Measurements from ENCODE around the gene STX7.
"Not testable (repeated sequence)": the region's sequence is repeated elsewhere in the genome, so short reads cannot be mapped to it uniquely, and the experiment has no call there.

STX7 gene

DNA sequence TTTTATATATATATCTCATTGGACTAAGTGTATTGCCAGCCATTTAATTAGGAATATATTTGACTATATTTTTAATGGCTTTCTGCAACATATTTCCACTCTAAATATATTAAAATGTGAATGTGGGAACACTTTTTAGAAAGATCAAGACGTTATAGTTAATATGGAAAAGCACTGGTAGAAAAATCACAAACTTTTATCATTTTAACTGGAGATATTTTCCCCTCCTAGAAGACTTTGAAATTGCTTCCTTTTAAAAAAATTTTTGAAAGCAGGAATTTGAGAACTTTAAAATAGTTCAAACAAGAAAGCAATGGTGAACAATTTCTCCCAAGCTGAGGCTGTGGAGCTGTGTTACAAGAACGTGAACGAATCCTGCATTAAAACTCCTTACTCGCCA is 25.1 kb upstream of the STX7 start, which contains the start of gene TAAR9:
Gene TAAR9, plus strand, starts transcription at position 301 of the 400 bp plus-strand sequence. Its CDS starts 13 bp downstream, at position 314.
- DNase-seq: no peak
- Histone ChIP-seq H3K4me3 (ENCODE audit: control insufficient read depth in 1 of 7, extremely low read depth in 1 of 7, insufficient read depth in 4 of 7, low read depth in 2 of 7, low read length in 6 of 7) (no peak within 1 kb of the TSS), H3K27me3 (replicated peaks in 2 of 5; ENCODE audit: control insufficient read depth in 4 of 5, insufficient read depth in 5 of 5, low read length in 4 of 5) (peaks cover 0 to 2% (median 2%) of the 10 kb centered on the region in 5 experiments), H3K9me3 (ENCODE audit: control extremely low read depth in 1 of 5, control insufficient read depth in 4 of 5, insufficient read depth in 2 of 5, low read depth in 1 of 5, low read length in 4 of 5) (peaks cover 0 to 4% (median 0%) of the 10 kb centered on the region in 5 experiments), H3K4me1 (ENCODE audit: control extremely low read depth in 1 of 4, control insufficient read depth in 4 of 4, insufficient read depth in 4 of 4, low read length in 3 of 4) (no peaks in the 10 kb centered on the region), H3K27ac (ENCODE audit: insufficient read depth in 1 of 2, low read depth in 1 of 2, low read length in 2 of 2, poor library complexity in 1 of 2, severe bottlenecking in 2 of 2) (no peak within 1 kb of the TSS), H3K36me3 (ENCODE audit: control insufficient read depth in 4 of 4, insufficient read depth in 4 of 4, low read length in 3 of 4) (no peaks in the 10 kb centered on the region)
- POLR2A ChIA-PET: no interaction called here
- CTCF ChIA-PET: interaction anchor here (0.7 kb wide), 1 partner anchor 230 kb away, joined by 3 read pairs; no protein-coding TSS in a partner anchor
- WGBS (ENCODE audit: insufficient coverage): 97% methylated on average over 3 of the region's 4 CpGs

DNA sequence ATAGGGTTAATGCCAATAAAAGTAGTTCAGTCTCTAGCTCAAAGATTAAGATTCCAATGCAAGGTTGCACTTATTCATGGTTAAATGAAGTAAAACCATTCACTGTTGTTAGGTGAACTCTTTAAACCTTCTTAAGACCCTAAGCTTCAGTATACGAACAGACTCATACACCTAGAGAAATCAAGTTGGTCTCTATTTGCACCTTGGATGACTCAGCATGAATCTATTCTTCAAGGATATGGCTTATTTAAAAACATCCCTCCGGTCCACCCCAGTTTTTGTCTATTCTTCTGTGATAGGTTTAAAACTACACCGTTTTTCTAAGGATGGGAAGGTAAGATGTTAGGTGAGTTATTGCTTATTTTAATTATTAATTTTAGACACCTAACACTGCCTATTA is 24.2 kb upstream of the STX7 start:
- Histone ChIP-seq H3K36me3 (ENCODE audit: control insufficient read depth in 4 of 4, insufficient read depth in 4 of 4, low read length in 3 of 4) (no peaks in the 10 kb centered on the region), H3K27me3 (replicated peaks in 2 of 5; ENCODE audit: control insufficient read depth in 4 of 5, insufficient read depth in 5 of 5, low read length in 4 of 5) (peaks cover 0 to 2% (median 2%) of the 10 kb centered on the region in 5 experiments), H3K4me1 (ENCODE audit: control extremely low read depth in 1 of 4, control insufficient read depth in 4 of 4, insufficient read depth in 4 of 4, low read length in 3 of 4) (no peaks in the 10 kb centered on the region), H3K4me3 (ENCODE audit: control insufficient read depth in 1 of 7, extremely low read depth in 1 of 7, insufficient read depth in 4 of 7, low read depth in 2 of 7, low read length in 6 of 7) (no peak overlapping the region), H3K9me3 (ENCODE audit: control extremely low read depth in 1 of 5, control insufficient read depth in 4 of 5, insufficient read depth in 2 of 5, low read depth in 1 of 5, low read length in 4 of 5) (peaks cover 0 to 4% (median 0%) of the 10 kb centered on the region in 5 experiments), H3K27ac (ENCODE audit: insufficient read depth in 1 of 2, low read depth in 1 of 2, low read length in 2 of 2, poor library complexity in 1 of 2, severe bottlenecking in 2 of 2) (no peak overlapping the region)
- ChIA-PET POLR2A (no interaction called here), CTCF (no interaction called here)
- WGBS (ENCODE audit: insufficient coverage): 100% methylated on average over 1 of the region's 3 CpGs
- DNase-seq: no peak

GRCh38 chr6:132534546-132534945 is 21.6 kb upstream of the STX7 start:
- H3K27me3 ChIP-seq (replicated peaks in 2 of 5; ENCODE audit: control insufficient read depth in 4 of 5, insufficient read depth in 5 of 5, low read length in 4 of 5); H3K27ac ChIP-seq (ENCODE audit: insufficient read depth in 1 of 2, low read depth in 1 of 2, low read length in 2 of 2, poor library complexity in 1 of 2, severe bottlenecking in 2 of 2); DNase-seq; CTCF ChIA-PET; H3K36me3 ChIP-seq (ENCODE audit: control insufficient read depth in 4 of 4, insufficient read depth in 4 of 4, low read length in 3 of 4); H3K4me1 ChIP-seq (ENCODE audit: control extremely low read depth in 1 of 4, control insufficient read depth in 4 of 4, insufficient read depth in 4 of 4, low read length in 3 of 4); H3K4me3 ChIP-seq (ENCODE audit: control insufficient read depth in 1 of 7, extremely low read depth in 1 of 7, insufficient read depth in 4 of 7, low read depth in 2 of 7, low read length in 6 of 7); H3K9me3 ChIP-seq (ENCODE audit: control extremely low read depth in 1 of 5, control insufficient read depth in 4 of 5, insufficient read depth in 2 of 5, low read depth in 1 of 5, low read length in 4 of 5); POLR2A ChIA-PET: not testable (repeated sequence)
- WGBS (ENCODE audit: insufficient coverage): 73% methylated on average over 1 of the region's 2 CpGs

- peak; percentile 73 to 84 (median 79) for DNase-seq
- peaks cover 0 to 4% (median 0%) of the 10 kb centered on the region in 5 experiments for H3K9me3 ChIP-seq (ENCODE audit: control extremely low read depth in 1 of 5, control insufficient read depth in 4 of 5, insufficient read depth in 2 of 5, low read depth in 1 of 5, low read length in 4 of 5)
- peaks cover 0 to 2% (median 0%) of the 10 kb centered on the region in 4 experiments for H3K4me1 ChIP-seq (ENCODE audit: control extremely low read depth in 1 of 4, control insufficient read depth in 4 of 4, insufficient read depth in 4 of 4, low read length in 3 of 4)
- ChIA-PET CTCF (interaction anchor here (0.7 to 2.5 kb wide), 16 partner anchors 10 to 286 kb away, joined by 3 to 7 read pairs (median 3); partner anchors contain the start of gene STX7), POLR2A (no interaction called here)
- no peaks in the 10 kb centered on the region for H3K36me3 ChIP-seq (ENCODE audit: control insufficient read depth in 4 of 4, insufficient read depth in 4 of 4, low read length in 3 of 4)
- WGBS (ENCODE audit: insufficient coverage): 0% methylated on average over 1 of the region's 9 CpGs
- H3K27me3 ChIP-seq (replicated peaks in 2 of 5; ENCODE audit: control insufficient read depth in 4 of 5, insufficient read depth in 5 of 5, low read length in 4 of 5): peaks cover 0 to 2% (median 0%) of the 10 kb centered on the region in 5 experiments
- H3K4me3 ChIP-seq (ENCODE audit: control insufficient read depth in 1 of 7, extremely low read depth in 1 of 7, insufficient read depth in 4 of 7, low read depth in 2 of 7, low read length in 6 of 7): peak overlapping the region in 3 of 7 experiments; percentile 26 to 54 (median 32)
- no peak overlapping the region for H3K27ac ChIP-seq (ENCODE audit: insufficient read depth in 1 of 2, low read depth in 1 of 2, low read length in 2 of 2, poor library complexity in 1 of 2, severe bottlenecking in 2 of 2)
These were observed 17.5 kb upstream of the STX7 start for GRCh38 chr6:132530293-132530974.

- ChIA-PET CTCF (interaction anchor here (0.8 to 3.7 kb wide), 7 partner anchors 11 to 237 kb away, joined by 3 to 18 read pairs (median 3); no protein-coding TSS in a partner anchor), POLR2A (no interaction called here)
- WGBS (ENCODE audit: insufficient coverage): 97% methylated on average over 6 of the region's 6 CpGs
These were observed 14.9 kb upstream of the STX7 start for GRCh38 chr6:132527791-132528190.

DNA sequence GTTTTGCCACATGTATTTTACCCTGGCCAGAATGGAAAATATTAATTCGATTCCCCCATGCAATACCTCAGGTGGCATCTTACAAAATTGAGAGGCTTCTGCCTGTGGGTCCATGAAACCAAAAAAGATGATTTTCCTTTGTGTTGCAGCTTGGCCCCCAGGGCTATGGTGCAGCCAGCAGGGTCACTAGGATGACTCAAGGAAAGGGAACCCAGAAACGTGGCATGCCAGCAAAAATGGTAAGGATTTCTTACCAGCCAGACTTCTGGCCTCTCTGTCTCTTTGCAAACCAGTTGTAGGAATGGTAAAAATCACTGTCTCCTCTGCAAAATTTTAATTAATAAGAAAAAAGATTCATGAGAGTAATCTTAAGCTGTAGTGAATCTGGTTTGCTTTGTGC is 13.5 kb upstream of the STX7 start:
- Histone ChIP-seq H3K9me3 (ENCODE audit: control extremely low read depth in 1 of 5, control insufficient read depth in 4 of 5, insufficient read depth in 2 of 5, low read depth in 1 of 5, low read length in 4 of 5) (no peaks in the 10 kb centered on the region), H3K4me1 (ENCODE audit: control extremely low read depth in 1 of 4, control insufficient read depth in 4 of 4, insufficient read depth in 4 of 4, low read length in 3 of 4) (peaks cover 0 to 2% (median 0%) of the 10 kb centered on the region in 4 experiments), H3K4me3 (ENCODE audit: control insufficient read depth in 1 of 7, extremely low read depth in 1 of 7, insufficient read depth in 4 of 7, low read depth in 2 of 7, low read length in 6 of 7) (no peak overlapping the region), H3K36me3 (ENCODE audit: control insufficient read depth in 4 of 4, insufficient read depth in 4 of 4, low read length in 3 of 4) (no peaks in the 10 kb centered on the region), H3K27me3 (replicated peaks in 2 of 5; ENCODE audit: control insufficient read depth in 4 of 5, insufficient read depth in 5 of 5, low read length in 4 of 5) (peaks cover 0 to 2% (median 0%) of the 10 kb centered on the region in 5 experiments), H3K27ac (ENCODE audit: insufficient read depth in 1 of 2, low read depth in 1 of 2, low read length in 2 of 2, poor library complexity in 1 of 2, severe bottlenecking in 2 of 2) (no peak overlapping the region)
- ChIA-PET POLR2A (no interaction called here), CTCF (interaction anchor here (0.9 to 3.7 kb wide), 4 partner anchors 9 to 272 kb away, joined by 3 to 18 read pairs (median 5); partner anchors contain the start of genes SLC18B1 and STX7)
- WGBS (ENCODE audit: insufficient coverage): 100% methylated on average over 1 of the region's 2 CpGs
- DNase-seq: no peak

More at GRCh38 chr6:132527791-132528190, 14.9 kb upstream of the STX7 start:
- Histone ChIP-seq H3K27ac (ENCODE audit: insufficient read depth in 1 of 2, low read depth in 1 of 2, low read length in 2 of 2, poor library complexity in 1 of 2, severe bottlenecking in 2 of 2) (no peak overlapping the region), H3K9me3 (ENCODE audit: control extremely low read depth in 1 of 5, control insufficient read depth in 4 of 5, insufficient read depth in 2 of 5, low read depth in 1 of 5, low read length in 4 of 5) (no peaks in the 10 kb centered on the region), H3K36me3 (ENCODE audit: control insufficient read depth in 4 of 4, insufficient read depth in 4 of 4, low read length in 3 of 4) (no peaks in the 10 kb centered on the region), H3K4me3 (ENCODE audit: control insufficient read depth in 1 of 7, extremely low read depth in 1 of 7, insufficient read depth in 4 of 7, low read depth in 2 of 7, low read length in 6 of 7) (no peak overlapping the region), H3K27me3 (replicated peaks in 2 of 5; ENCODE audit: control insufficient read depth in 4 of 5, insufficient read depth in 5 of 5, low read length in 4 of 5) (peaks cover 0 to 2% (median 0%) of the 10 kb centered on the region in 5 experiments), H3K4me1 (ENCODE audit: control extremely low read depth in 1 of 4, control insufficient read depth in 4 of 4, insufficient read depth in 4 of 4, low read length in 3 of 4) (peaks cover 0 to 2% (median 0%) of the 10 kb centered on the region in 4 experiments)
- DNase-seq: no peak

DNA sequence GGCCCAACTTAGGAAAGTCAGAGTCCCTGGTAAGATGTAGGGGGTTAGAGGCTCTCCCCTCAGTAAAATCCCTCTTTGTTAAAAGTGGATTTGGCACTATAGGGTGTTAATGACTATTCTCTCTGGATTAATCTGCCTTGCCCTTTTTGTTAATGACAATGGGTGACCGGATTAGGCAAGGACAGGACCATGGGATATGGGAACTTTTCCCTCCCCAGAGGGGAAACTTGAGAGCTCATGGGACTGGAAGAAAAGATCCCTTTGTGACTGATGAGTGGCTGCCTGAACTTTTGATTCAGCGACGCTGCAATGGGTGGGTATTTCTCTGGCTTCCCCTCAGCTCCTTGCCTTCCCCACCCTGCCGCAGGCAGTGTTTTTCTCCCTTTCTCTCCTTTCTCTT is 12.9 kb upstream of the STX7 start:
- H3K27me3 ChIP-seq (replicated peaks in 2 of 5; ENCODE audit: control insufficient read depth in 4 of 5, insufficient read depth in 5 of 5, low read length in 4 of 5): peaks cover 0 to 2% (median 0%) of the 10 kb centered on the region in 5 experiments
- H3K4me1 ChIP-seq (ENCODE audit: control extremely low read depth in 1 of 4, control insufficient read depth in 4 of 4, insufficient read depth in 4 of 4, low read length in 3 of 4): peaks cover 0 to 2% (median 0%) of the 10 kb centered on the region in 4 experiments
- no peaks in the 10 kb centered on the region for H3K9me3 ChIP-seq (ENCODE audit: control extremely low read depth in 1 of 5, control insufficient read depth in 4 of 5, insufficient read depth in 2 of 5, low read depth in 1 of 5, low read length in 4 of 5)
- H3K27ac ChIP-seq (ENCODE audit: insufficient read depth in 1 of 2, low read depth in 1 of 2, low read length in 2 of 2, poor library complexity in 1 of 2, severe bottlenecking in 2 of 2): no peak overlapping the region
- H3K4me3 ChIP-seq (ENCODE audit: control insufficient read depth in 1 of 7, extremely low read depth in 1 of 7, insufficient read depth in 4 of 7, low read depth in 2 of 7, low read length in 6 of 7): no peak overlapping the region
- no peaks in the 10 kb centered on the region for H3K36me3 ChIP-seq (ENCODE audit: control insufficient read depth in 4 of 4, insufficient read depth in 4 of 4, low read length in 3 of 4)
- DNase-seq: no peak
- 89% methylated on average over 4 of the region's 4 CpGs for WGBS (ENCODE audit: insufficient coverage)
- ChIA-PET CTCF (interaction anchor here (1.2 to 3.7 kb wide), 3 partner anchors 9 to 239 kb away, joined by 3 to 18 read pairs (median 7); no protein-coding TSS in a partner anchor), POLR2A (no interaction called here)
